IMR-90 (cell line): Measurements from ENCODE around the gene CD7. TPM values are rescaled to one million over a fixed set of nuclear protein-coding genes. Genes with fewer than 3 reads are reported as not detected.

Experiments
- ATAC-seq: fragments of 200-7000 bp; cut with Tn5 transposase; 2 replicates; pipeline ENCODE4 v1.9.1; 2020; ENCODE audit warnings: low read depth, mild to moderate bottlenecking, moderate library complexity
- BruUV-seq: library from RNA; stranded (reverse); fragments of 400-500 nt; replicated peaks from 2 replicates; lab custom pipeline; 2021; lab: Mats Ljungman, UMichigan
- CTCF ChIA-PET: fragments of 300-600 bp; formaldehyde crosslinking; extraction: SDS; loops from one replicate; lab custom pipeline; 2021; ENCODE audit warnings: antibody characterized with exemption; lab: Yijun Ruan, JAX
- POLR2A ChIA-PET: fragments of 300-600 bp; sonication (Branson Sonifier 250); formaldehyde crosslinking; loops from one replicate; lab custom pipeline; 2022; ENCODE audit warnings: antibody characterized with exemption; ENCODE audit not compliant: unreplicated experiment; lab: Charles Lee
- DNase-seq: peaks from one replicate; pipeline ENCODE4 v3.0.0; 2013
- H2AFZ ChIP-seq: replicated peaks from 2 replicates; pipeline ENCODE3; 2013; ENCODE audit warnings: low read length, mild to moderate bottlenecking; ENCODE audit not compliant: poor library complexity
- H2AK5ac ChIP-seq: 2 replicates; pipeline ENCODE4 v1.6.1; 2013; ENCODE audit warnings: low read depth, low read length, inconsistent platforms
- H2AK9ac ChIP-seq: replicated peaks from 2 replicates; pipeline ENCODE3; 2013; ENCODE audit warnings: mild to moderate bottlenecking, low read depth, low read length, moderate library complexity; ENCODE audit not compliant: poor library complexity
- H2BK120ac ChIP-seq: 2 replicates; pipeline ENCODE4 v1.6.1; 2013; ENCODE audit warnings: low read depth, low read length, inconsistent platforms
- H2BK15ac ChIP-seq: 3 replicates; pipeline ENCODE4 v1.6.1; 2013; ENCODE audit warnings: low read depth, low read length, inconsistent platforms
- H2BK20ac ChIP-seq: 2 replicates; pipeline ENCODE4 v1.6.1; 2013; ENCODE audit warnings: low read depth, mild to moderate bottlenecking, inconsistent platforms, low read length, moderate library complexity
- H2BK5ac ChIP-seq: 2 replicates; pipeline ENCODE4 v1.6.1; 2013; ENCODE audit warnings: mild to moderate bottlenecking, low read depth, low read length, inconsistent platforms; ENCODE audit not compliant: poor library complexity, severe bottlenecking
- H3K14ac ChIP-seq: replicated peaks from 2 replicates; pipeline ENCODE4 v1.6.1; 2013; ENCODE audit warnings: low read depth, low read length, inconsistent platforms
- H3K18ac ChIP-seq: 2 replicates; pipeline ENCODE4 v1.6.1; 2013; ENCODE audit warnings: low read depth, low read length, control low read depth
- H3K23ac ChIP-seq: 2 replicates; pipeline ENCODE4 v1.6.1; 2013; ENCODE audit warnings: low read depth, low read length, inconsistent platforms
- H3K27ac ChIP-seq: 2 replicates; pipeline ENCODE4 v1.5.1; 2013; ENCODE audit warnings: mild to moderate bottlenecking, control low read depth, low read length; ENCODE audit not compliant: insufficient read depth
- H3K27me3 ChIP-seq: 2 replicates; pipeline ENCODE4 v1.6.1; 2013; ENCODE audit warnings: low read length; ENCODE audit not compliant: control insufficient read depth, insufficient read depth
- H3K36me3 ChIP-seq: 2 replicates; pipeline ENCODE4 v1.6.1; 2013; ENCODE audit warnings: low read length, mixed read lengths; ENCODE audit not compliant: control insufficient read depth, insufficient read depth
- H3K4ac ChIP-seq: 2 replicates; pipeline ENCODE4 v1.6.1; 2013; ENCODE audit warnings: low read depth, low read length, inconsistent platforms
- H3K4me1 ChIP-seq: 2 replicates; pipeline ENCODE4 v1.6.1; 2013; ENCODE audit warnings: low read length, mixed read lengths; ENCODE audit not compliant: control insufficient read depth, insufficient read depth
- H3K4me2 ChIP-seq: 2 replicates; pipeline ENCODE4 v1.6.1; 2013; ENCODE audit warnings: low read depth, mild to moderate bottlenecking, control low read depth, low read length, moderate library complexity
- H3K4me3 ChIP-seq: 2 replicates; pipeline ENCODE4 v1.5.1; 2013; ENCODE audit warnings: low read depth, mild to moderate bottlenecking, control low read depth, low read length, moderate library complexity; ENCODE audit not compliant: insufficient read depth
- H3K56ac ChIP-seq: 2 replicates; pipeline ENCODE4 v1.6.1; 2013; ENCODE audit warnings: low read length, inconsistent platforms; ENCODE audit not compliant: insufficient read depth; ENCODE audit errors: extremely low read depth
- H3K79me1 ChIP-seq, 2 experiments: 2 replicates each; pipeline ENCODE4 v1.6.1; 2013; ENCODE audit warnings: low read length in 2 of 2, inconsistent platforms in 1 of 2, low read depth in 1 of 2
- H3K9ac ChIP-seq: 2 replicates; pipeline ENCODE4 v1.6.1; 2013; ENCODE audit warnings: low read depth, low read length, control low read depth
- H3K9me1 ChIP-seq: 2 replicates; pipeline ENCODE4 v1.6.1; 2013; ENCODE audit warnings: low read length, inconsistent platforms; ENCODE audit not compliant: insufficient read depth
- H3K9me3 ChIP-seq: 2 replicates; pipeline ENCODE4 v1.6.1; 2013; ENCODE audit warnings: low read length; ENCODE audit not compliant: control insufficient read depth, insufficient read depth
- H4K20me1 ChIP-seq: 2 replicates; pipeline ENCODE4 v1.6.1; 2013; ENCODE audit warnings: low read length, inconsistent platforms; ENCODE audit not compliant: insufficient read depth
- H4K5ac ChIP-seq: 2 replicates; pipeline ENCODE4 v1.6.1; 2013; ENCODE audit warnings: mild to moderate bottlenecking, low read depth, low read length, control low read depth
- H4K8ac ChIP-seq, 2 experiments: 2 replicates each; pipeline ENCODE4 v1.6.1; 2013; ENCODE audit warnings: low read depth in 2 of 2, low read length in 2 of 2, control low read depth in 1 of 2, inconsistent platforms in 1 of 2
- H4K91ac ChIP-seq: 2 replicates; pipeline ENCODE4 v1.6.1; 2013; ENCODE audit warnings: low read depth, low read length, inconsistent platforms; ENCODE audit not compliant: insufficient read depth
- BHLHE40 ChIP-seq: fragments of 150-350 bp; IDR thresholded peaks from 2 replicates; pipeline ENCODE4 v1.6.1; 2016; ENCODE audit warnings: mild to moderate bottlenecking, low read depth, low read length
- CHD1 ChIP-seq: IDR thresholded peaks from 2 replicates; pipeline ENCODE4 v1.6.1; 2012; ENCODE audit warnings: low read depth, low read length, improper control_type of control experiment
- CTCF ChIP-seq: conservative IDR thresholded peaks from 2 replicates; pipeline ENCODE4 v1.5.1; 2012; ENCODE audit warnings: mild to moderate bottlenecking, low read depth, low read length, improper control_type of control experiment
- FOS ChIP-seq: fragments of 150-350 bp; IDR thresholded peaks from 2 replicates; pipeline ENCODE4 v1.6.1; 2016; ENCODE audit warnings: low read depth, low read length
- MAFK ChIP-seq: IDR thresholded peaks from 2 replicates; pipeline ENCODE4 v1.6.1; 2012; ENCODE audit warnings: low read depth, low read length, improper control_type of control experiment
- NFE2L2 ChIP-seq: fragments of 150-350 bp; IDR thresholded peaks from 2 replicates; pipeline ENCODE4 v1.6.1; 2016; ENCODE audit warnings: low read depth, mild to moderate bottlenecking, low read length
- RCOR1 ChIP-seq: IDR thresholded peaks from 2 replicates; pipeline ENCODE4 v1.6.1; 2012; ENCODE audit warnings: mild to moderate bottlenecking, low read length, improper control_type of control experiment; ENCODE audit not compliant: insufficient replicate concordance
- RFX5 ChIP-seq: IDR thresholded peaks from 2 replicates; pipeline ENCODE4 v1.8.0; 2012; ENCODE audit warnings: low read depth, mild to moderate bottlenecking, low read length, moderate library complexity
- WGBS, 2 experiments: methylation state at CpG; one replicate each; pipeline versions ENCODE4 v1.1.5 to v1.1.7; 2013; ENCODE audit warnings: missing lambda C conversion rate in 2 of 2; ENCODE audit not compliant: insufficient read length in 1 of 2; ENCODE audit errors: extremely low coverage in 2 of 2; 5-methylcytosine and 5-hydroxymethylcytosine counted together
- dilution Hi-C: fragments of 300-500 bp; cut with HindIII; formaldehyde crosslinking; loops from one replicate; pipeline ENCODE4 v1.14.3; 2018; ENCODE audit warnings: low sequenced_read_pairs; ENCODE audit not compliant: unreplicated experiment
- in situ Hi-C: fragments of 300-500 bp; cut with MboI; formaldehyde crosslinking; loops from 3 replicates; pipeline ENCODE4 v1.14.3; 2019; ENCODE audit warnings: low sequenced_read_pairs, inconsistent platforms, mixed read lengths
- intact Hi-C: fragments of 100-400 bp; cut with micrococcal nuclease; formaldehyde crosslinking; loops from 2 replicates; pipeline ENCODE4 v1.10.0; 2022
- polyA plus RNA-seq, 3 experiments: library from polyadenylated mRNA; depleted of rRNA; stranded (reverse); fragments of >200 nt; gene quantifications; 2 replicates each; pipeline ENCODE4 v1.2.3, GENCODE V29; 2012; ENCODE audit warnings: low replicate concordance in 1 of 3
- total RNA-seq: library from RNA; depleted of rRNA; stranded (reverse); fragments of >200 nt; gene quantifications from 2 replicates; pipeline ENCODE4 v1.2.3, GENCODE V29; 2012

The CD7 gene
- total and polyA plus RNA-seq, 2 of the 4 experiments (the other 2 are of a cell fraction): not detected

GRCh38 chr17:82303944-82304808, 13.2 kb downstream of the CD7 start (continued):
- TF ChIP-seq FOS: no peak

GRCh38 chr17:82302991-82303943, 14.1 kb downstream of the CD7 start:
- Histone ChIP-seq H3K9me3 (no peaks in the 10 kb centered on the region), H2AK9ac (peak overlapping the region; percentile 37), H2BK15ac (no peak overlapping the region), H3K9me1 (peaks cover 4% of the 10 kb centered on the region; the same call in 1 of the 2 replicates), H3K4me1 (peaks cover 9% of the 10 kb centered on the region), H3K14ac (no peak overlapping the region), H3K56ac (no peak overlapping the region), H3K27ac (no peak overlapping the region), H4K8ac (no peak overlapping the region), H3K23ac (no peak overlapping the region), H3K18ac (no peak overlapping the region), H3K36me3 (no peaks in the 10 kb centered on the region), H2BK120ac (no peak overlapping the region), H4K5ac (no peak overlapping the region), H2BK5ac (no peak overlapping the region), H3K27me3 (peaks cover 3% of the 10 kb centered on the region), H2BK20ac (no peak overlapping the region), H4K20me1 (no peaks in the 10 kb centered on the region; the same call in 1 of the 2 replicates), H3K4ac (no peak overlapping the region), H2AK5ac (no peak overlapping the region), H4K91ac (no peak overlapping the region), H3K9ac (no peak overlapping the region), H3K4me2 (no peak overlapping the region), H3K79me1 (0 out of 4 replicates have a peak, but pooled peaks cover 0 to 4% of the 10 kb centered on the region in 2 experiments), H3K4me3 (no peak overlapping the region), H2AFZ (peak overlapping the region; percentile 41)
- CTCF ChIA-PET: no interaction called here
- DNase-seq: no peak
- TF ChIP-seq CHD1 (no peak), MAFK (no peak), RCOR1 (no peak), RFX5 (no peak), NFE2L2 (no peak), CTCF (no peak), BHLHE40 (no peak)
- dilution Hi-C loops: no loop called here
- in situ Hi-C loops: no loop called here
- ATAC-seq: no peak
- intact Hi-C loops: no loop called here
- no TSS peak for BruUV-seq
- POLR2A ChIA-PET: no interaction called here
- 100% methylated on average over 1 of the region's 35 CpGs; no CpG with 5 or more reads in 1 of the 2 experiments for WGBS, 2 experiments
